PC-9 (cell line): Measurements from ENCODE around the gene DOC2B. TPM values are rescaled to one million over a fixed set of nuclear protein-coding genes. Genes with fewer than 3 reads are reported as not detected.

Experiments
- BruUV-seq: library from RNA; stranded (reverse); fragments of 400-500 nt; replicated peaks from 2 replicates; lab custom pipeline; 2021; lab: Mats Ljungman, UMichigan
- CTCF ChIA-PET: fragments of 300-600 bp; sonication (Branson Sonifier 250); formaldehyde crosslinking; loops from one replicate; lab custom pipeline; 2022; ENCODE audit warnings: antibody characterized with exemption; lab: Charles Lee
- POLR2A ChIA-PET: fragments of 300-600 bp; sonication (Branson Sonifier 250); formaldehyde crosslinking; loops from one replicate; lab custom pipeline; 2022; ENCODE audit warnings: antibody characterized with exemption; ENCODE audit not compliant: unreplicated experiment; lab: Charles Lee
- DNase-seq, 2 experiments: peaks; one replicate each; pipeline versions ENCODE4 v3.0.0 to v3.0.0-alpha.2; 2015 to 2022; ENCODE audit warnings: mixed read lengths in 1 of 2
- H2AFZ ChIP-seq: fragments of 200-600 bp; sonication (generic); 2 replicates; pipeline ENCODE4 v1.8.1; 2017; ENCODE audit warnings: antibody characterized with exemption
- H3F3A ChIP-seq: fragments of 200-600 bp; sonication (generic); 2 replicates; pipeline ENCODE4 v1.8.1; 2017; ENCODE audit warnings: antibody characterized with exemption, mild to moderate bottlenecking, low read depth; ENCODE audit not compliant: insufficient read depth
- H3K27ac ChIP-seq: fragments of 200-600 bp; sonication (generic); 2 replicates; pipeline ENCODE4 v1.6.1; 2016; ENCODE audit warnings: mixed run types
- H3K27me3 ChIP-seq: fragments of 200-600 bp; sonication (generic); 2 replicates; pipeline ENCODE4 v1.6.1; 2016; ENCODE audit warnings: low read depth, mixed run types; ENCODE audit not compliant: insufficient read depth
- H3K36me3 ChIP-seq: fragments of 200-600 bp; sonication (generic); 2 replicates; pipeline ENCODE4 v1.6.1; 2016; ENCODE audit warnings: low read depth, mixed run types
- H3K4me1 ChIP-seq: fragments of 200-600 bp; sonication (generic); replicated peaks from 2 replicates; pipeline ENCODE4 v1.6.1; 2016; ENCODE audit warnings: mixed run types; ENCODE audit not compliant: insufficient read depth
- H3K4me2 ChIP-seq: fragments of 200-600 bp; sonication (generic); 2 replicates; pipeline ENCODE4 v1.6.1; 2017; ENCODE audit warnings: mixed run types
- H3K4me3 ChIP-seq: fragments of 200-600 bp; sonication (generic); 2 replicates; pipeline ENCODE4 v1.6.1; 2016; ENCODE audit warnings: mixed run types
- H3K79me2 ChIP-seq: fragments of 200-600 bp; sonication (generic); 2 replicates; pipeline ENCODE4 v1.6.1; 2017; ENCODE audit warnings: low read depth, mixed run types
- H3K9me2 ChIP-seq: fragments of 200-600 bp; sonication (generic); 2 replicates; pipeline ENCODE4 v1.8.1; 2017; ENCODE audit warnings: mild to moderate bottlenecking; ENCODE audit not compliant: insufficient read depth
- H3K9me3 ChIP-seq: fragments of 200-600 bp; sonication (generic); 2 replicates; pipeline ENCODE4 v1.8.1; 2016; ENCODE audit warnings: low read depth; ENCODE audit not compliant: insufficient read depth
- H4K20me1 ChIP-seq: fragments of 200-600 bp; sonication (generic); 2 replicates; pipeline ENCODE4 v1.8.1; 2017; ENCODE audit not compliant: insufficient read depth
- EZH2 ChIP-seq: fragments of 200-600 bp; sonication (generic); IDR thresholded peaks from 2 replicates; pipeline ENCODE4 v1.8.0; 2017; ENCODE audit warnings: antibody characterized with exemption, low read depth
- intact Hi-C: fragments of 100-400 bp; cut with micrococcal nuclease; formaldehyde crosslinking; loops from one replicate; pipeline ENCODE4 v1.10.0; 2022; ENCODE audit not compliant: unreplicated experiment
- total RNA-seq: library from RNA; stranded (reverse); gene quantifications from 2 replicates; pipeline ENCODE4 v1.2.3, GENCODE V29; 2021
- TF ChIP-seq, protein P1 (sequence below): fragments of 200-600 bp; sonication (generic); conservative IDR thresholded peaks from 2 replicates; pipeline ENCODE4 v1.6.1; 2017; ENCODE audit warnings: mixed run types, antibody characterized with exemption, mild to moderate bottlenecking, moderate library complexity

The DOC2B gene
- total RNA-seq, 1 experiment from 2014 or later = not detected

DNA sequence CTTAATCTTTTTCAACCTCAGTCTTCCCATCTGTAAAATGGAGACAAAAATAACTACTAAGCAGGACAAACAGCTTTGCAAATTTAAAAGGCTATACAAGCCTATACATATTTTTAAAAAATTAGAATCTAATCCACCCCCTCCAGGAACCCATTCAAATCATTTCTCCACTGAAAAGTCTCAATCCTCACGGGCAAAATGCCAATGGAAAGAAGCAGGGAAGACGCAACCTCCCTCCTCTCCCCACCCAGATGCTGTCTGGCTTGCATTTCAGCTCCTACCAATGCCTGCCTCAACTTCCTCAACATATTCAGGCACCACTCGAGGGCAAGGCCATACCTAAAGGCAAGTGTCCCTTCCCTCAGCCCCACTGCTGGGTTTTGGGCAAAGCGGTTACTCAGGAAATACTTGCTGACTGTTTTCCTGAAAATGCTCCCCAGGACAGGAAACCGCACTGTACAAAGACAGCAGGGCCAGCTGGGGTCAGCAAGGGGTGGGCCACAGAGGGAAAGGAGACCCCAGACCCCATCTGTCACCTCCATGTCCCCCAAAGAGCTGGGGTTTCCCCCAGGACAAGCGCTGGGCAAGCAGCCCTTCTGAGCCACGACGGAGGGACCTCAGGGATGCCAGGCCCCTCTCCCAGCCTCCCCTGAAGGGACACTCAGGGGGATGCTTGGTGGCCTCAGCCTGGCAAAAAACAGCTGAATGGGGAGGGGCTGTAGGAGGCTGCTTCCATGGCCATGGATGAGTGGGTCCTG, 47.7 kb upstream of the DOC2B start:
- ChIA-PET POLR2A (no interaction called here), CTCF (no interaction called here)
- Histone ChIP-seq H3K4me3 (no peak overlapping the region), H3K79me2 (no peaks in the 10 kb centered on the region), H3K4me2 (no peak overlapping the region), H3K4me1 (no peaks in the 10 kb centered on the region), H2AFZ (no peak overlapping the region), H3K27me3 (no peaks in the 10 kb centered on the region; the same call in 1 of the 2 replicates), H3K9me2 (no peaks in the 10 kb centered on the region), H3K9me3 (no peaks in the 10 kb centered on the region), H3K36me3 (no peaks in the 10 kb centered on the region), H3F3A (no peaks in the 10 kb centered on the region), H3K27ac (no peak overlapping the region), H4K20me1 (no peaks in the 10 kb centered on the region)
- TF ChIP-seq, protein P1, sequence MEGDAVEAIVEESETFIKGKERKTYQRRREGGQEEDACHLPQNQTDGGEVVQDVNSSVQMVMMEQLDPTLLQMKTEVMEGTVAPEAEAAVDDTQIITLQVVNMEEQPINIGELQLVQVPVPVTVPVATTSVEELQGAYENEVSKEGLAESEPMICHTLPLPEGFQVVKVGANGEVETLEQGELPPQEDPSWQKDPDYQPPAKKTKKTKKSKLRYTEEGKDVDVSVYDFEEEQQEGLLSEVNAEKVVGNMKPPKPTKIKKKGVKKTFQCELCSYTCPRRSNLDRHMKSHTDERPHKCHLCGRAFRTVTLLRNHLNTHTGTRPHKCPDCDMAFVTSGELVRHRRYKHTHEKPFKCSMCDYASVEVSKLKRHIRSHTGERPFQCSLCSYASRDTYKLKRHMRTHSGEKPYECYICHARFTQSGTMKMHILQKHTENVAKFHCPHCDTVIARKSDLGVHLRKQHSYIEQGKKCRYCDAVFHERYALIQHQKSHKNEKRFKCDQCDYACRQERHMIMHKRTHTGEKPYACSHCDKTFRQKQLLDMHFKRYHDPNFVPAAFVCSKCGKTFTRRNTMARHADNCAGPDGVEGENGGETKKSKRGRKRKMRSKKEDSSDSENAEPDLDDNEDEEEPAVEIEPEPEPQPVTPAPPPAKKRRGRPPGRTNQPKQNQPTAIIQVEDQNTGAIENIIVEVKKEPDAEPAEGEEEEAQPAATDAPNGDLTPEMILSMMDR = no peak
- no peak for TF ChIP-seq EZH2
- DNase-seq = no peak
- no TSS peak for BruUV-seq
- intact Hi-C loops = no loop called here

DNA sequence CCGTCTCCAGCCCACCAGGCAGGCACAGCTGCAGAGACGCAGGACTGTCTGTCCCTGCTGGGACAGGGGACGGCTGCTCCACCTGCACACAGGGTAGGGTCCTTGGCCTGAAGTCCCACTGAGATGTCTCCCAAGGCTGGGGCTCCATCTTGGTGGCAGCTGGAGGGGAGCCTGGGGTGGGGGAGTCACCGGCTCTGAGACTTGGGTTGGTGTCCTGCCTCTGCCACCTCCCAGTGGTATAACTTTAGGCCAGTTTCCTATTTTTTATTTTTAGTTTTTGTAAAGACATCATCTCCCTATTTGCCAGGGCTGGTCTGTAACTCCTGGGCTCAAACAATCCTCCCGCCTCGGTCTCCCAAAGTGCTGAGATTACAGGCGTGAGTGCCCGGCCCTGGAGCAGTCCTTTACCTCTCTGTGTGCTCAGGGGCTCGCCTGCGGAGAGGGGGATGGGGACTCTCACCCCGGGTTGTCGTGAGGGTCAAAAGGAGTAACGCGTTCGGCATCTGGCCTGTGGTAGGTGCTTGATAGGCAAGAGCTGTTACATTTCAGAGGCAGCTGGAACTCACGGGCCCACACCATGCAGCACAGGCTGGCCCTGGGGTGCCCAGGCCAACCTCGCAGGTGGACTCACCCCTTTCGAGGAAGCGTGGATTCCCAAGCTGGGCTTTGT, 46.6 kb upstream of the DOC2B start:
- POLR2A ChIA-PET = no interaction called here
- Histone ChIP-seq H2AFZ (no peak overlapping the region), H3K27me3 (no peaks in the 10 kb centered on the region; the same call in 1 of the 2 replicates), H3K27ac (no peak overlapping the region), H3K4me2 (no peak overlapping the region), H3K9me2 (no peaks in the 10 kb centered on the region), H4K20me1 (peaks cover 3% of the 10 kb centered on the region; the same call in 1 of the 2 replicates), H3K79me2 (no peaks in the 10 kb centered on the region), H3K36me3 (no peaks in the 10 kb centered on the region), H3K9me3 (no peaks in the 10 kb centered on the region), H3F3A (no peaks in the 10 kb centered on the region), H3K4me1 (no peaks in the 10 kb centered on the region), H3K4me3 (no peak overlapping the region)
- CTCF ChIA-PET = no interaction called here
- TF ChIP-seq EZH2 = no peak
- TF ChIP-seq, protein P1 = no peak
- BruUV-seq = no TSS peak
- DNase-seq = no peak
- intact Hi-C loops = no loop called here

DNA sequence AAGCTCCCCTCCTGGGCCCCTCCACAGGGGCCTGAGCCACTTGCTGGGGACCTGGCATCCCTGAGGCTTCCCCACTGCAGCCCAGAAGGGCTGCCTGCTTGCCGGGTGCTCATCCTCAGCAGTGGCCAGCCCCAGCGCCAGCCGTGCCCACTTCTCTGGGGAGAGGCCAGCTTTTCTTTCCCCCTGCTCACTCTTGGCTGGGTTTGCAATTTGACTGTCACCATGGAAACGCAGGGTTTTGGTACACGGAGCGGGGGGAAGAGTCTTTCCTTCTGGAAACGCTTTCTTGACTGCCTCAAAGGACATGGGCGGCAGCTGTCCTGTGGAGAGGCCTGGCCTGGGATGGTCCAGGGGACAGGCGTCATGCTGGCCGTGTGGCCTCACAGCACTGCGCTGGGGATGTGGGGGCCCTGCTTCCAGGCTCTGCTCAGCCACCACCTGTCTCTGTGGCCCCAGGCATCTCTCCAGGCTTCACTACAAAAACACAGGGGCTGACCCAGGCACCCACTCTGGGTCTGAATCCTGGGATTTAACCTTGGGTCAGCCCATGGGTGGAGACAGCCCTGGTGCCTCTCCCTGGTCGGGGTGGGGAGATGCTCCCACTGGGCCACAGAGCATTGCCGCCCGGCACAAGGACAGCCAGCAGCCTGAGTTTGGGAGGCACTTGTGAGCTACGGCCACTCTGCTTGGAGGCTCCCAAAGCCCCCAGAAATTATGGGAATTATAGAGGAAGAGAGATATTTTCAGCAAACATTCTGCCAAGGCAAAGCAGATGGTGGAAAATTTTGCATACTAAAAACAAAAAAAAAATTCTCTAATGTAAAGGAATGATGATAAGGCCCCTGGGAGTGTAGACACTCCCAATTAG, 45.9 kb upstream of the DOC2B start:
- H3K9me3 ChIP-seq = no peaks in the 10 kb centered on the region
- no peaks in the 10 kb centered on the region for H3K9me2 ChIP-seq
- no peaks in the 10 kb centered on the region for H3K36me3 ChIP-seq
- intact Hi-C loops = no loop called here
- BruUV-seq = no TSS peak
- H3K79me2 ChIP-seq = no peaks in the 10 kb centered on the region
- DNase-seq = no peak
- H3F3A ChIP-seq = no peaks in the 10 kb centered on the region
- H3K4me2 ChIP-seq = no peak overlapping the region
- H3K27ac ChIP-seq = no peak overlapping the region
- ChIA-PET CTCF (no interaction called here), POLR2A (no interaction called here)
- no peak overlapping the region for H3K4me3 ChIP-seq
- peaks cover 3% of the 10 kb centered on the region; the same call in 1 of the 2 replicates for H4K20me1 ChIP-seq
- H2AFZ ChIP-seq = no peak overlapping the region
- H3K4me1 ChIP-seq = no peaks in the 10 kb centered on the region
- H3K27me3 ChIP-seq = no peaks in the 10 kb centered on the region; the same call in 1 of the 2 replicates
- TF ChIP-seq EZH2 = no peak
- TF ChIP-seq, protein P1 = no peak
